Mesodermal cell (in vitro differentiated cells): ENCODE data around the gene RAB11FIP4.
A peak's percentile ranks its signal among the peaks of the same experiment; 100 is the strongest.

ENCODE experiments used
- H3K27ac ChIP-seq: 2 replicates; pipeline ENCODE4 v1.7.0; 2013; ENCODE audit warnings: mild to moderate bottlenecking, low read depth, low read length, moderate library complexity; ENCODE audit not compliant: severe bottlenecking
- H3K36me3 ChIP-seq: 2 replicates; pipeline ENCODE4 v1.7.1; 2013; ENCODE audit warnings: mild to moderate bottlenecking, low read length, moderate library complexity; ENCODE audit not compliant: control insufficient read depth, insufficient read depth
- H3K4me1 ChIP-seq: one replicate; pipeline ENCODE4 v1.7.1; 2013; ENCODE audit warnings: mild to moderate bottlenecking, low read length; ENCODE audit not compliant: insufficient read depth, control insufficient read depth, poor library complexity, severe bottlenecking
- H3K4me3 ChIP-seq: 2 replicates; pipeline ENCODE4 v1.7.0; 2013; ENCODE audit warnings: low read length, control low read depth, mild to moderate bottlenecking; ENCODE audit not compliant: insufficient read depth, poor library complexity, severe bottlenecking; ENCODE audit errors: extremely low read depth
- H3K9me3 ChIP-seq: 2 replicates; pipeline ENCODE4 v1.7.1; 2013; ENCODE audit warnings: mild to moderate bottlenecking, low read length, moderate library complexity; ENCODE audit not compliant: control insufficient read depth
- WGBS, 2 experiments: methylation state at CpG; one replicate each; pipeline ENCODE4 v1.1.5; 2013; ENCODE audit warnings: missing lambda C conversion rate in 2 of 2; ENCODE audit not compliant: insufficient coverage in 2 of 2; 5-methylcytosine and 5-hydroxymethylcytosine counted together

The RAB11FIP4 gene

DNA sequence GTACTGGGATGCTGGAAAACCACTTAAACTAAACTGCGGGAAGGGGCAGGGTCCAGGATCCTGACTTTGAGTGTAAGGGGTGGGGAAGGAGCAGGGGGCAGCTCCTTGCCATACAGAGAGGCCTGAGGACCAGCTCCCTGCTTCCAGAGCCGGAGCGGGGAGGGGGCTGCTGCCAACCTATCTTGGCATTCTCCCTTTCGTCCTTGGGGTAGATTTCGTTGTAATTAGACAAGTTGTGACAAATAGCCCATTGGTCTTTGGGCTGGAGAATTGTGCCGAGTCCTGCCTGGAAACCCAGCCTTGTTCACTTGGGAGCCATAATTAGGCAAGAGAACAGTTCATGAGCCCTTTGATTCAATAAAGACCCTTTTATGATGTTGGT, 175.5 kb downstream of the RAB11FIP4 start:
- Histone ChIP-seq H3K27ac (no peak overlapping the region), H3K4me1 (peaks cover 59% of the 10 kb centered on the region), H3K9me3 (no peaks in the 10 kb centered on the region), H3K4me3 (no peak overlapping the region), H3K36me3 (peaks cover 56% of the 10 kb centered on the region)
- 95 to 97% methylated on average over 5 to 6 of the region's 6 CpGs for WGBS, 2 experiments

DNA sequence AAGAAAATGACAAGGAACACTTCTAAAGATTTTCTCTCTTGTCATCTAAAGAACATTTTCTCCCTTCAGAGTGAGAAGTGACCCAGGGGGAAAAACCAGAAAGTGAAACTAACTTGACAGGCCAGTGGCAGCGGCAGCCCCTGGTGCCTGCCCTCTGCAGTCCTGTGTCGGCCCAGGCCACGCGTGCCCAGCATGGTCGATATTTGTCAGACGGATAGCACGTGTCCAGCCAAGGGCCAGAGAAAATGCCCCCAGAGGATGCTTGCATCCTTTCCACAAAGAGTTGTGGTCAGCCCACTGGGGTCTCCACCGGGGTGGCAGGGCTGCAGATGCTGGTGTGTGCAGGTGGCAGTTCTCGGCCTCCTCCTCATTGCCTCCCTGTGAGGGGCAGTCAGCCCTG, 176.6 kb downstream of the RAB11FIP4 start:
- peaks cover 57% of the 10 kb centered on the region for H3K36me3 ChIP-seq
- no peaks in the 10 kb centered on the region for H3K9me3 ChIP-seq
- peaks cover 60% of the 10 kb centered on the region for H3K4me1 ChIP-seq
- H3K4me3 ChIP-seq, result no peak overlapping the region
- 95 to 100% methylated on average over 6 to 8 of the region's 9 CpGs for WGBS, 2 experiments
- no peak overlapping the region for H3K27ac ChIP-seq

DNA sequence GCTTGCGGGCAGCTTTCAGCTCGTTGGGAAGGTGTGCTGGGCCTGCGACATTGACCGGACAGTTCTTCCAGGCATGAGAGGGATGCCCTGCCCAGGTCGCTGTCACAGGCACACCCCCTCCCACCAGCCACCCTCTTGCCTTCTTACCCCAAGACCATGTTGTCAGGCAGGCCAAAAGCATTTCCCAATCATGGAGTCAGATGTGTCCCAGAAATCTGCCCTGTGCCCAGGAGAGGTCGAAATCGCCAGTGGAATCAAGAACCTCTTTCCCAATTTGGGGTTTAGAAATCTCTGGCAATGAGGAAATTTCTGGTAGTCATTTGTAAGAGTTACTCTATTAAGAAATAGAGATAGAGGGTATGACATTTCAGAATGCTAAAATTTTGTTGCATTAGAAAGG, 177.1 kb downstream of the RAB11FIP4 start:
- 92 to 93% methylated on average over 4 to 5 of the region's 7 CpGs for WGBS, 2 experiments
- no peak overlapping the region for H3K27ac ChIP-seq
- no peaks in the 10 kb centered on the region for H3K9me3 ChIP-seq
- no peak overlapping the region for H3K4me3 ChIP-seq
- peaks cover 60% of the 10 kb centered on the region for H3K4me1 ChIP-seq
- peaks cover 56% of the 10 kb centered on the region for H3K36me3 ChIP-seq

DNA sequence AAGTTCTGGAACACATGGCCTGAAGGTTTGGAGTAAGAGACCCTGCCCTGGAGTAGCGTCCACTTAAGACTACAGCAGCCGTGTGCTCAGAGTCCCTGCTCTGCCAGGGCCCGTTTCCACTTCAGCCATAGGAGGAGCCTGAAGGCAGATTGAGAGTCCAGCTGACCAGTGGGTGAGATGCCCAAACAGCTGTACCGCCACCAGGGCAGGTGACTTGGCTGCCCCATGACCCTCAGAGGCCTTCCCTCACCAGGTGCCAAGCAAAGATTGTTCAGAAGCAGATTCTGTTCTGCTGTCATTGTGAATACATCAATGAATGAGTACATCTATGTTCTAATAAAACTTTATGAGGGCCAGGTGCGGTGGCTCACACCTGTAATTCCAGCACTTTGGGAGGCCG, 178.8 kb downstream of the RAB11FIP4 start:
- Histone ChIP-seq H3K4me3 (no peak overlapping the region), H3K9me3 (no peaks in the 10 kb centered on the region), H3K36me3 (peaks cover 45% of the 10 kb centered on the region), H3K4me1 (peaks cover 44% of the 10 kb centered on the region), H3K27ac (peak overlapping the region; percentile 23)
- WGBS, 2 experiments, result 93 to 95% methylated on average over 3 to 4 of the region's 6 CpGs

DNA sequence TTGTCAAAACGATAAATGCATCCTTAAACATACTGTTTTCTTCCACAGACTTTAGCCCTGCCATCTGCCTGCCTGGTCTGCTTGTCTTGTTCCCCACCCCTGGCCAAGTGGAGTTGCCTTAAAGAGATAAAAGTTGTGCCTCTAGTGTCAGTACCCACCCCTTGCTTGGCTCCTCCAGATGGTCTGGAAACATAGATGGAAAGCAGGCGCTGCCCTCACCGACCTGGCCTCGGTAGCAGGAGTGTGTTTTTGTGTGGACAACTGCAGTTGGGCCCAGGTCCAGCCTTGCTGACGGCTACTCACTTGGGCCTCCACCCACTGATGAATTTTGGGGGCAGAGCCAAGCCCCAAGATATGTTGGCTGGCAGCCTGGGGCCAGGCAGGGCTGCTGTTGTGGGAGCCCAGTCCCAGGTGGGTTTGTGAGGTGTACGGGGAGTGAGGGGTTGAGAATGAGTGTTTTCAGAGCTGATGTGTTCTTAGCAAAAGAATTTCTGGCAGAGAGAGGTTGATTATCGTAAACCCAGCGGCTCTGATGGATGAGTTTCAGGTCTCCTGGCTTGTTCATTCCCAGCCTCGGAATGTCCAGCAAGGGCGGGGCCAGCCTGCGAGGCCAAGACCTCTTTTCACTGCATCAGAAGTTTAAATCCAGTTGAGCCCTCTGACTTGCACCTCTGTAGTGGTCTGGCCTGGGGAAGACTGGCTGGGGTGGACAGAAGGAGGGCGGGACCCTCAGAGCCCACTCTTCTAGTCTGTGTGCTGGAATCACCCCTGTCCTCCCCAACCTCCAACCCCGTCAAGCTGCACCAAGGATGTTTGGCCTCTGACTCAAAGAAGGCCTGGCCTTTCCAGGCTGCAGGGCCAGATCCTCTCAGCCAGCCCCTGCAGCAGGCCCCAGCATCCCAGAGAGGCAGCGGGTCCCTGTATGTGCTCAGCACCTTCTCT, 179.7 kb downstream of the RAB11FIP4 start:
- H3K36me3 ChIP-seq, result peaks cover 46% of the 10 kb centered on the region
- peaks cover 36% of the 10 kb centered on the region for H3K4me1 ChIP-seq
- no peak overlapping the region for H3K4me3 ChIP-seq
- H3K9me3 ChIP-seq, result no peaks in the 10 kb centered on the region
- H3K27ac ChIP-seq, result peak overlapping the region; percentile 94
- 86 to 94% methylated on average over 10 to 12 of the region's 14 CpGs for WGBS, 2 experiments

DNA sequence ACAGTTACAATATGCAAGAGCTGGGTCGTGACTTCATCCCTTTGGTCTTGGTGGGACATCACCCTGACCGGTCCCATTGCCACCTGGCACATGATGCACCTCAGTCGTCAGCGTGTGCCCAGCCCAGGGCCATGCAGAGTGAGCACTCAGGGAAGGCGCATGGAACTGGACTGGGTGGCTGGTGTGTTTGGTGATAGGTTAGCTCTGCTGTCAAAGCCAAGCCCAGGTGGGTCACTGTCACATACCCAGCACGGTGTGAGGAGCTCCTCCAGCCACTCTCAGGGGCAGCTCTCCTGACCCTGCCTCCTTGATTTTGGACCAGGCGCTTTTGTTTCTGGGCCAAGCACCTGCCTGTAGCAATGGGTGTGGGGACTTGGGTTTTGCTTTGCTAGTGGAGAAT, 180.9 kb downstream of the RAB11FIP4 start:
- no peak overlapping the region for H3K4me3 ChIP-seq
- H3K27ac ChIP-seq, result no peak overlapping the region
- no peaks in the 10 kb centered on the region for H3K9me3 ChIP-seq
- peaks cover 46% of the 10 kb centered on the region for H3K36me3 ChIP-seq
- WGBS, 2 experiments, result 92 to 97% methylated on average over 5 to 6 of the region's 7 CpGs
- peaks cover 27% of the 10 kb centered on the region for H3K4me1 ChIP-seq

DNA sequence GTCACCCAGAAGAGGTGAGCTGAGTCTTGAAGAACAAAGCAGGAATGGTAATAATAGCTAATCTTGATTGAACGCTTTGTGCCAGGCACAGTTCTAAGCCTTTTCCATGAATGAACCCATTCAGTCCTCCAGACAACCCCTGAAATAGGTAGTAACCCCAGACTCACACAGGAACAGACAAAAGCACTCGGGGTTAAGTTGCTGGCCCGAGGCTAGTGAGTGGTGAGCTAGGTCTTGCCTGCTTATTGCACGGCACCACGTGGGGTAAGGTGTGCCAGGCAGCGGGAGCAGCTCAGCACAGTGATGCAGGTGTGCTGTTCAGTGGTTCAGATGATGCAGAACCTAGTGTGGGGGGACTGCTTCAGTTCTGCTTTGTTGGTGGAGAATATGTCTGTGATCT, 181.6 kb downstream of the RAB11FIP4 start:
- Histone ChIP-seq H3K27ac (no peak overlapping the region), H3K36me3 (peaks cover 48% of the 10 kb centered on the region), H3K4me1 (peaks cover 27% of the 10 kb centered on the region), H3K4me3 (no peak overlapping the region), H3K9me3 (no peaks in the 10 kb centered on the region)
- WGBS, 2 experiments, result 95 to 100% methylated on average over 4 to 5 of the region's 6 CpGs

DNA sequence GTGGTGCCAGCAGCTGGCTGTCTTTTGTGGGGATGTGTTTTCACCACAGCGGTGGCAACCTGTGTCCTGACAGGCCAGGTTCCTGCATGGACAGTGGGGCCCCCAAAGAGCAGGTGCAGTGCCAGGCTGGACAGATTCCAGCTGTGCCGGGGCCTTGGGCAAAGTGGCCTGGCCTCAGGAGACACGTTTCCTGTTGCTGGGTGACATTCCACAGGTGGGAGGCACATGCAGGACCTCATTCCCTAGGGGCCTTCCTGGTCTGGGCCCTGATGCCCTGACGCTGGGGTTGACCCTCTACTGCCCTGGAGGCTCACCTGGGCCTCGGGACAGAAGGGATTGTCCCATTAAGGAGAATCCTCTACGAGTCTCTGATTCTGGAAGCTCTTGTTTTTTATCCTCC, 182.4 kb downstream of the RAB11FIP4 start:
- Histone ChIP-seq H3K4me3 (no peak overlapping the region), H3K9me3 (no peaks in the 10 kb centered on the region), H3K36me3 (peaks cover 46% of the 10 kb centered on the region), H3K27ac (no peak overlapping the region), H3K4me1 (peaks cover 28% of the 10 kb centered on the region)
- WGBS, 2 experiments, result 78 to 80% methylated on average over 5 to 6 of the region's 6 CpGs

DNA sequence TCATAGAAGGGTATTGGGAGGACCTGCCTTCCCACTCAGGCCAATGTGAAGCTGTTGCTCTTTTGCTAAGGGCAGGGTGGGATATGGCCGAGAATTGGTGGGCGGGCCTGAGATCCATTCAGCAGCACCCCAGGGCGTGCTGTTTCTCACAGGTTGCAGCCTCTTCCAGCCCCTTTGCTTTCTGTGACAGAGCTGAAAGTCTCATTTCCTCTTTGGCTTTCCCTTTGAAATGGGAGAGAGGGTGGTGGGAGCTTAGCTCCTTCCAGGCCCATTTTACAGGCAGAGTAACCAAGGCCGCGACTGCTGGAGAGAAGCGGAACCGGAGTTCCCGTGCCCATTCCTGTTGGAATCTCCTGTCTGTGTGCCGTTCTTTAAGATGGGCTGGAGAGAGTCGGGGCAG, 183.0 kb downstream of the RAB11FIP4 start:
- Histone ChIP-seq H3K36me3 (peaks cover 48% of the 10 kb centered on the region), H3K27ac (no peak overlapping the region), H3K9me3 (no peaks in the 10 kb centered on the region), H3K4me1 (peaks cover 30% of the 10 kb centered on the region), H3K4me3 (no peak overlapping the region)
- WGBS, 2 experiments, result 94 to 96% methylated on average over 10 of the region's 10 CpGs

DNA sequence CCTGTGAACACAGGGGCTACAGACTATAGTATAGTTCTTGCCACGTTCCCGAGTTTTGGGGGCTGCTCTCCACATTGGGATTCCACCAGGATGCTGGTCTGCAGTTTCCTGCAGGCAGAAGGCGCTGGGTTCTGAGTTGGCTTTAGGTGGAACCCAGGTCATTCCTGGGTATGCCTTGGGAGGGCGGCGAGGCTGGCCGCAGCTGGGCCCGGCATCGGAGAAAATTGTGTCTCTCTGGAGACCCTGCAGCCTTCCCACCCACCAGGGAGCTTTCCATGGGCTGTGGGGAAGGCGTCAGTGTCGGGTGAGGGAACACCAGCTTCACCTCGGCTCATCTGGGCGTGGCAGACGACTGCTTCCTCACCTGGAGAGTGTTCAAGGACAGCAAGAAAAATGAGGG, 183.6 kb downstream of the RAB11FIP4 start:
- Histone ChIP-seq H3K36me3 (peaks cover 51% of the 10 kb centered on the region), H3K27ac (no peak overlapping the region), H3K9me3 (no peaks in the 10 kb centered on the region), H3K4me1 (peaks cover 25% of the 10 kb centered on the region), H3K4me3 (no peak overlapping the region)
- 96% methylated on average over 7 to 10 of the region's 13 CpGs for WGBS, 2 experiments

DNA sequence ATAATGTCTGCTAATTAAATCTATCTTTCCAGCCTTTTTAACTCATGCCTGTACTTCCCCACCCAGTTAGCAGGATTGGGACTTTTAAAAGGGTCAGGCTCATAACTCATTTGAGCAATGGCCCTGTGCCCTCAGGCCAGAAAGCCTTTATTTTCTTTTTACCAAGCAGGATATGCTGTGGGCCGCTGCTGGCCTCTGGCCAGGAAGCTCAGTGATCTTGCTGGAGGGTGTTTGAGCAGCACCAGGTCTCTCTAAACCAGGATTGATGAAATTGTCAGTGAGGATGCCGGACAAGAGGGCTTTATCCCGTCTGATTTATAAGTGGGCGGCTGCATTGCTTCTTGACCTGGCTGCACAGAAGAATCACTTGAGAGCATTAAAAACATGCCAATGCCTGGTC, 187.8 kb downstream of the RAB11FIP4 start:
- no peaks in the 10 kb centered on the region for H3K9me3 ChIP-seq
- peaks cover 52% of the 10 kb centered on the region for H3K36me3 ChIP-seq
- 85 to 91% methylated on average over 3 to 4 of the region's 4 CpGs for WGBS, 2 experiments
- peaks cover 2% of the 10 kb centered on the region for H3K4me1 ChIP-seq
- no peak overlapping the region for H3K27ac ChIP-seq
- no peak overlapping the region for H3K4me3 ChIP-seq
